HCT116 (cell line): ENCODE measurements around the gene PGD. TPM values are rescaled to one million over a fixed set of nuclear protein-coding genes. Genes with fewer than 3 reads are reported as not detected.
A peak's percentile ranks its signal among the peaks of the same experiment; 100 is the strongest.

Source experiments
- ATAC-seq: fragments of 200-7000 bp; cut with Tn5 transposase; 2 replicates; pipeline ENCODE4 v1.9.1; 2020; ENCODE audit warnings: mild to moderate bottlenecking, moderate library complexity
- BruUV-seq: library from RNA; stranded (reverse); fragments of 400-500 nt; replicated peaks from 2 replicates; lab custom pipeline; 2021; lab: Mats Ljungman, UMichigan
- CTCF ChIA-PET: fragments of 300-600 bp; sonication (Branson Sonifier 250); formaldehyde crosslinking; loops from one replicate; lab custom pipeline; 2021; ENCODE audit warnings: antibody characterized with exemption; lab: Charles Lee
- POLR2A ChIA-PET: fragments of 300-600, 350-600 bp; sonication (Branson Sonifier 250); formaldehyde crosslinking; loops from one replicate; lab custom pipeline; 2021; ENCODE audit warnings: antibody characterized with exemption; lab: Charles Lee
- RAD21 ChIA-PET, 2 experiments: fragments of 300-600 bp; sonication (Branson Sonifier 250); formaldehyde crosslinking; loops; one replicate each; lab custom pipeline; 2023; ENCODE audit warnings: low total read pairs in 2 of 2; ENCODE audit not compliant: uncharacterized antibody in 2 of 2, unreplicated experiment in 2 of 2, low non-redundant PET in 1 of 2; lab: Charles Lee
- DNase-seq: peaks from one replicate; pipeline ENCODE4 v3.0.0-alpha.2; 2010; ENCODE audit warnings: low read depth, low spot score
- H2AFZ ChIP-seq: fragments of 200-600 bp; shearing (Covaris generic), sonication (generic); 2 replicates; pipeline ENCODE4 v1.6.1; 2017; ENCODE audit warnings: low read depth, mixed run types, mixed read lengths, antibody characterized with exemption, low read length; ENCODE audit not compliant: poor library complexity, severe bottlenecking
- H3K27ac ChIP-seq: 2 replicates; pipeline ENCODE4 v1.5.1; 2012; ENCODE audit warnings: low read depth, low read length
- H3K27me3 ChIP-seq: fragments of 200-600 bp; sonication (generic); 2 replicates; pipeline ENCODE4 v1.6.1; 2016; ENCODE audit warnings: mixed run types, low read length, mixed read lengths; ENCODE audit not compliant: insufficient read depth
- H3K36me3 ChIP-seq, 2 experiments: fragments of 200-500 bp in 1 of 2; fragments of 200-600 bp in 1 of 2; sonication (Bioruptor generic) in 1 of 2; sonication (generic) in 1 of 2; 2 replicates each; pipeline versions ENCODE4 v1.5.1 to v1.6.1; 2014 to 2016; ENCODE audit warnings: low read length in 2 of 2, inconsistent platforms in 1 of 2, mixed read lengths in 1 of 2, mixed run types in 1 of 2; ENCODE audit not compliant: insufficient read depth in 2 of 2, control insufficient read depth in 1 of 2
- H3K4me1 ChIP-seq, 2 experiments: fragments of 200-600 bp in 1 of 2; sonication (generic) in 1 of 2; 2 replicates each; pipeline versions ENCODE4 v1.5.1 to v1.6.1; 2012 to 2017; ENCODE audit warnings: low read length in 2 of 2, inconsistent platforms in 1 of 2, mild to moderate bottlenecking in 1 of 2, mixed read lengths in 1 of 2, mixed run types in 1 of 2, moderate library complexity in 1 of 2; ENCODE audit not compliant: insufficient read depth in 2 of 2, control insufficient read depth in 1 of 2
- H3K4me2 ChIP-seq: fragments of 200-600 bp; sonication (generic); 2 replicates; pipeline ENCODE4 v1.6.1; 2017; ENCODE audit warnings: mixed run types, low read length, mixed read lengths
- H3K4me3 ChIP-seq, 2 experiments: fragments of 200-600 bp in 1 of 2; sonication (generic) in 1 of 2; replicated peaks in 1 of 2; 2 replicates each; pipeline ENCODE4 v1.5.1; 2011 to 2016; ENCODE audit warnings: low read length in 2 of 2, control low read depth in 1 of 2, low read depth in 1 of 2, mild to moderate bottlenecking in 1 of 2, mixed read lengths in 1 of 2, mixed run types in 1 of 2
- H3K79me2 ChIP-seq: fragments of 200-600 bp; sonication (generic); 2 replicates; pipeline ENCODE4 v1.6.1; 2017; ENCODE audit warnings: mild to moderate bottlenecking, mixed run types, low read length, moderate library complexity, mixed read lengths; ENCODE audit not compliant: insufficient read depth
- H3K9ac ChIP-seq: fragments of 200-600 bp; sonication (generic); 2 replicates; pipeline ENCODE4 v1.6.1; 2016; ENCODE audit warnings: low read length, mixed read lengths
- H3K9me2 ChIP-seq: fragments of 200-600 bp; sonication (generic), shearing (Covaris generic); 2 replicates; pipeline ENCODE4 v1.6.1; 2017; ENCODE audit warnings: mixed run types, mild to moderate bottlenecking, moderate library complexity; ENCODE audit not compliant: insufficient read depth
- H3K9me3 ChIP-seq, 2 experiments: fragments of 200-500 bp in 1 of 2; fragments of 200-600 bp in 1 of 2; sonication (Bioruptor generic) in 1 of 2; sonication (generic) in 1 of 2; 2 replicates each; pipeline ENCODE4 v1.6.1; 2014 to 2017; ENCODE audit warnings: low read length in 2 of 2, mixed read lengths in 2 of 2, inconsistent platforms in 1 of 2, low read depth in 1 of 2, mild to moderate bottlenecking in 1 of 2, mixed run types in 1 of 2, moderate library complexity in 1 of 2; ENCODE audit not compliant: control insufficient read depth in 1 of 2, insufficient read depth in 1 of 2
- H4K20me1 ChIP-seq: fragments of 200-600 bp; sonication (generic), shearing (Covaris generic); 2 replicates; pipeline ENCODE4 v1.6.1; 2017; ENCODE audit warnings: mixed run types, mild to moderate bottlenecking, moderate library complexity; ENCODE audit not compliant: insufficient read depth
- CEBPB ChIP-seq: IDR thresholded peaks from 2 replicates; pipeline ENCODE4 v1.6.1; 2012; ENCODE audit warnings: low read depth
- CTCF ChIP-seq, 3 experiments: fragments of 200-600 bp in 1 of 3; sonication (generic) in 1 of 3; IDR thresholded peaks in 2 of 3; conservative IDR thresholded peaks in 1 of 3; 2 replicates each; pipeline ENCODE4 v1.5.1; 2012 to 2017; ENCODE audit warnings: low read depth in 2 of 3, low read length in 2 of 3, antibody characterized with exemption in 1 of 3, borderline replicate concordance in 1 of 3, control low read depth in 1 of 3, mild to moderate bottlenecking in 1 of 3, mixed read lengths in 1 of 3, mixed run types in 1 of 3, moderate library complexity in 1 of 3; ENCODE audit not compliant: insufficient read depth in 1 of 3
- FOSL1 ChIP-seq: IDR thresholded peaks from 2 replicates; pipeline ENCODE4 v1.6.1; 2012; ENCODE audit warnings: low read depth
- MAX ChIP-seq: IDR thresholded peaks from 2 replicates; pipeline ENCODE4 v1.6.1; 2012
- POLR2A ChIP-seq: IDR thresholded peaks from 2 replicates; pipeline ENCODE4 v1.7.0; 2011; ENCODE audit warnings: borderline replicate concordance; ENCODE audit not compliant: insufficient read depth, insufficient read length; ENCODE audit errors: extremely low read depth
- RAD21 ChIP-seq: IDR thresholded peaks from 2 replicates; pipeline ENCODE4 v1.6.1; 2012; ENCODE audit warnings: low read depth, mild to moderate bottlenecking
- REST ChIP-seq: IDR thresholded peaks from 2 replicates; pipeline ENCODE4 v1.6.1; 2012; ENCODE audit warnings: low read depth
- SIN3A ChIP-seq: IDR thresholded peaks from 2 replicates; pipeline ENCODE4 v1.6.1; 2012; ENCODE audit warnings: low read depth
- ZBTB33 ChIP-seq: IDR thresholded peaks from 2 replicates; pipeline ENCODE4 v1.6.1; 2011; ENCODE audit warnings: mild to moderate bottlenecking, low read length, moderate library complexity; ENCODE audit not compliant: insufficient replicate concordance; ENCODE audit errors: extremely low read depth
- intact Hi-C: fragments of 100-400 bp; cut with micrococcal nuclease; formaldehyde crosslinking; loops from 2 replicates; pipeline ENCODE4 v1.10.0; 2022
- total RNA-seq: library from RNA; stranded (reverse); gene quantifications from one replicate; pipeline ENCODE4 v1.2.1, GENCODE V29; 2021; ENCODE audit not compliant: unreplicated experiment

The PGD gene
- total RNA-seq, 1 experiment from 2014 or later = 144 TPM

- CTCF ChIA-PET = no interaction called here
These were observed 24.4 kb upstream of the PGD start for GRCh38 chr1:10374442-10374860.

More at GRCh38 chr1:10374442-10374860, 24.4 kb upstream of the PGD start:
- TF ChIP-seq RAD21 (no peak), CTCF (IDR thresholded peaks at IDR 0.05 in 2 of 3, conservative IDR thresholded peaks at IDR 0.05 in 1 of 3; ENCODE audit: borderline replicate concordance in 1 of 3, insufficient read depth in 1 of 3, low read depth in 2 of 3, low read length in 2 of 3) (no peak), POLR2A (no peak), MAX (no peak), SIN3A (no peak), FOSL1 (no peak), CEBPB (peak; percentile 40; the same call in 1 of the 2 replicates), REST (no peak), ZBTB33 (no peak)
- no TSS peak for BruUV-seq
- Histone ChIP-seq H3K4me1 (no peaks in the 10 kb centered on the region), H3K9ac (no peak overlapping the region), H3K9me2 (no peaks in the 10 kb centered on the region), H4K20me1 (no peaks in the 10 kb centered on the region), H3K27me3 (no peaks in the 10 kb centered on the region), H3K4me2 (no peak overlapping the region), H3K9me3 (no peaks in the 10 kb centered on the region), H3K79me2 (no peaks in the 10 kb centered on the region), H2AFZ (no peak overlapping the region), H3K27ac (no peak overlapping the region), H3K36me3 (peaks cover 17 to 25% of the 10 kb centered on the region in 2 experiments; a peak in 3 of 4 replicates), H3K4me3 (no peak overlapping the region)
- DNase-seq = no peak
- no peak for ATAC-seq
- intact Hi-C loops = no loop called here
- RAD21 ChIA-PET = no interaction called here
- POLR2A ChIA-PET = no interaction called here
